Activated B cell treated with CpG ODN at 0.5 μM for 24 hours (primary cell): ENCODE data around the gene S100G. TPM values are rescaled to one million over a fixed set of nuclear protein-coding genes. Genes with fewer than 3 reads are reported as not detected.

Source experiments
- ATAC-seq: fragments of 200-7000 bp; cut with Tn5 transposase; one replicate; pipeline ENCODE4 v1.10.0; 2021; ENCODE audit warnings: low read depth, mild to moderate bottlenecking, moderate library complexity
- CTCF ChIA-PET: fragments of 350-600 bp; sonication (Branson Sonifier 250); formaldehyde crosslinking; loops from one replicate; lab custom pipeline; 2021; ENCODE audit warnings: antibody characterized with exemption; lab: Charles Lee
- POLR2A ChIA-PET: fragments of 350-600 bp; sonication (Branson Sonifier 250); formaldehyde crosslinking; loops from one replicate; lab custom pipeline; 2021; ENCODE audit warnings: antibody characterized with exemption; lab: Charles Lee
- DNase-seq: peaks from one replicate; pipeline ENCODE4 v3.0.0; 2022
- H3K27ac Mint-ChIP-seq: one replicate; pipeline ENCODE4 v1.8.0; 2020; ENCODE audit warnings: mixed read lengths
- H3K27me3 Mint-ChIP-seq: one replicate; pipeline ENCODE4 v1.8.0; 2021; ENCODE audit warnings: mixed read lengths
- H3K36me3 Mint-ChIP-seq: one replicate; pipeline ENCODE4 v1.8.0; 2021; ENCODE audit warnings: low read depth, mixed read lengths
- H3K4me1 Mint-ChIP-seq: one replicate; pipeline ENCODE4 v1.8.0; 2021; ENCODE audit warnings: mixed read lengths
- H3K4me3 Mint-ChIP-seq: one replicate; pipeline ENCODE4 v1.8.0; 2020; ENCODE audit warnings: mild to moderate bottlenecking, mixed read lengths
- H3K9me3 Mint-ChIP-seq: one replicate; pipeline ENCODE4 v1.8.0; 2020; ENCODE audit warnings: mixed read lengths
- CTCF ChIP-seq: fragments of 200-600 bp; IDR thresholded peaks from one replicate; pipeline ENCODE4 v1.8.0; 2022; ENCODE audit warnings: antibody characterized with exemption, mild to moderate bottlenecking
- intact Hi-C: fragments of 100-400 bp; cut with micrococcal nuclease; formaldehyde crosslinking; loops from one replicate; pipeline ENCODE4 v1.15.1; 2024
- total RNA-seq: library from RNA; stranded (reverse); gene quantifications from 2 replicates; pipeline ENCODE4 v1.2.3, GENCODE V29; 2022

The S100G gene
- total RNA-seq, 1 donor from 2014 or later = not detected

- H3K4me3 Mint-ChIP-seq = no peak overlapping the region
- peaks cover 10% of the 10 kb centered on the region for H3K36me3 Mint-ChIP-seq
- H3K4me1 Mint-ChIP-seq = peaks cover 10% of the 10 kb centered on the region
- intact Hi-C loops = no loop called here
- no peak for TF ChIP-seq CTCF
- CTCF ChIA-PET = no interaction called here
- ATAC-seq = no peak
- H3K27ac Mint-ChIP-seq = no peak overlapping the region
- H3K27me3 Mint-ChIP-seq = no peaks in the 10 kb centered on the region
- no peak for DNase-seq
- H3K9me3 Mint-ChIP-seq = no peaks in the 10 kb centered on the region
- POLR2A ChIA-PET = no interaction called here
Observed at GRCh38 chrX:16700734-16701133, 50.8 kb downstream of the S100G start.

GRCh38 chrX:16702700-16703599, 53.0 kb downstream of the S100G start:
- TF ChIP-seq CTCF = no peak
- H3K9me3 Mint-ChIP-seq = no peaks in the 10 kb centered on the region
- peaks cover 2% of the 10 kb centered on the region for H3K36me3 Mint-ChIP-seq
- ChIA-PET POLR2A (interaction anchor here (0.6 to 0.7 kb wide), 2 partner anchors 15 to 322 kb away, joined by 8 to 9 read pairs; no protein-coding TSS in a partner anchor), CTCF (no interaction called here)
- peaks cover 10% of the 10 kb centered on the region for H3K4me1 Mint-ChIP-seq
- intact Hi-C loops = no loop called here
- no peak for DNase-seq
- H3K4me3 Mint-ChIP-seq = no peak overlapping the region
- ATAC-seq = no peak
- H3K27ac Mint-ChIP-seq = no peak overlapping the region
- no peaks in the 10 kb centered on the region for H3K27me3 Mint-ChIP-seq

Other genes starting within 250 kb of the S100G start
- gene CTPS2, start 62.5 kb downstream of the S100G start, total RNA-seq = 8.0 and 9.9 TPM in 2 replicates
- gene SYAP1, start 69.5 kb downstream of the S100G start, total RNA-seq = 14.9 and 16.8 TPM in 2 replicates
- gene TXLNG, start 136.3 kb downstream of the S100G start, total RNA-seq = 12.7 and 13.1 TPM in 2 replicates
- 97.9 and 103 TPM in 2 replicates for gene RBBP7, start 220.2 kb downstream of the S100G start, total RNA-seq